CD4-positive, alpha-beta T cell (primary cell): Measurements from ENCODE around the gene USE1. TPM values are rescaled to one million over a fixed set of nuclear protein-coding genes. Genes with fewer than 3 reads are reported as not detected.

ENCODE experiments used
- ATAC-seq: fragments of 200-7000 bp; cut with Tn5 transposase; one replicate; pipeline ENCODE4 v1.10.0; 2022; ENCODE audit warnings: mild to moderate bottlenecking; ENCODE audit not compliant: poor library complexity
- CTCF ChIA-PET: fragments of 350-600 bp; sonication (Branson Sonifier 250); formaldehyde crosslinking; loops from one replicate; lab custom pipeline; 2021; ENCODE audit warnings: antibody characterized with exemption, inconsistent platforms; lab: Charles Lee
- POLR2A ChIA-PET: fragments of 350-600 bp; sonication (Branson Sonifier 250); formaldehyde crosslinking; loops from one replicate; lab custom pipeline; 2021; ENCODE audit warnings: antibody characterized with exemption, inconsistent platforms; lab: Charles Lee
- DNase-seq, 14 experiments: peaks; one replicate each; pipeline ENCODE4 v3.0.0-alpha.2; 2013 to 2020; ENCODE audit warnings: mixed read lengths in 2 of 14
- H3K27ac ChIP-seq, 2 donors: one replicate each; pipeline versions ENCODE4 v1.5.1 to v1.7.0; 2013; ENCODE audit warnings: low read length in 2 of 2, low read depth in 1 of 2, mild to moderate bottlenecking in 1 of 2
- H3K27me3 ChIP-seq, 2 experiments: 1 replicate in 1 of 2; 2 replicates in 1 of 2; pipeline versions ENCODE4 v1.6.1 to v1.7.0; 2013; ENCODE audit warnings: low read length in 2 of 2, control low read depth in 1 of 2, mild to moderate bottlenecking in 1 of 2, moderate library complexity in 1 of 2; ENCODE audit not compliant: insufficient read depth in 2 of 2, control insufficient read depth in 1 of 2
- H3K36me3 ChIP-seq: one replicate; pipeline ENCODE4 v1.6.1; 2013; ENCODE audit warnings: low read length, control low read depth; ENCODE audit not compliant: insufficient read depth
- H3K4me1 ChIP-seq: one replicate; pipeline ENCODE4 v1.6.1; 2013; ENCODE audit warnings: low read length, control low read depth; ENCODE audit not compliant: insufficient read depth
- H3K4me3 ChIP-seq: one replicate; pipeline ENCODE4 v1.5.1; 2013; ENCODE audit warnings: mild to moderate bottlenecking, low read length, moderate library complexity
- H3K9me3 ChIP-seq, 2 experiments: 1 replicate in 1 of 2; 2 replicates in 1 of 2; pipeline versions ENCODE4 v1.6.1 to v1.7.0; 2013; ENCODE audit warnings: low read length in 2 of 2, mild to moderate bottlenecking in 2 of 2, control low read depth in 1 of 2, moderate library complexity in 1 of 2; ENCODE audit not compliant: control insufficient read depth in 1 of 2, insufficient read depth in 1 of 2
- H3K27ac Mint-ChIP-seq: one replicate; pipeline ENCODE4 v1.8.0; 2020; ENCODE audit warnings: mixed read lengths
- H3K27me3 Mint-ChIP-seq: one replicate; pipeline ENCODE4 v1.8.0; 2021; ENCODE audit warnings: mixed read lengths
- H3K36me3 Mint-ChIP-seq: one replicate; pipeline ENCODE4 v1.8.0; 2021; ENCODE audit warnings: low read depth, mixed read lengths
- H3K4me1 Mint-ChIP-seq: one replicate; pipeline ENCODE4 v1.8.0; 2021; ENCODE audit warnings: low read depth, mixed read lengths
- H3K4me3 Mint-ChIP-seq: one replicate; pipeline ENCODE4 v1.8.0; 2020; ENCODE audit warnings: mild to moderate bottlenecking, mixed read lengths
- H3K9me3 Mint-ChIP-seq: one replicate; pipeline ENCODE4 v1.8.0; 2020; ENCODE audit warnings: mixed read lengths
- CTCF ChIP-seq: fragments of 200-600 bp; IDR thresholded peaks from one replicate; pipeline ENCODE4 v1.8.0; 2022; ENCODE audit warnings: antibody characterized with exemption, mild to moderate bottlenecking
- intact Hi-C, 2 experiments: fragments of 100-400 bp; cut with DNase I in 1 of 2; cut with micrococcal nuclease in 1 of 2; formaldehyde crosslinking; loops; one replicate each; pipeline versions ENCODE4 v1.15.1 to v1.9.0; 2023 to 2025; cut with DNase I, micrococcal nuclease
- total RNA-seq, 174 experiments: library from RNA in 2 of 174; stranded (reverse) in 2 of 174; gene quantifications; one replicate each; pipeline ENCODE4 v1.2.3 and lab custom pipeline; 2021 to 2026

USE1 gene
- total RNA-seq, 2 experiments from 2014 or later, result 23.1 to 24.3 TPM

- intact Hi-C loops, result no loop called here
- peaks cover 81% of the 10 kb centered on the region for H3K36me3 ChIP-seq
- Mint-ChIP-seq H3K4me1 (no peaks in the 10 kb centered on the region), H3K27me3 (no peaks in the 10 kb centered on the region), H3K9me3 (no peaks in the 10 kb centered on the region), H3K36me3 (peaks cover 79% of the 10 kb centered on the region), H3K27ac (no peak overlapping the region), H3K4me3 (no peak overlapping the region)
- no peaks in the 10 kb centered on the region for H3K4me1 ChIP-seq
- no peak overlapping the region for H3K27ac ChIP-seq
- ATAC-seq, result no peak
- ChIA-PET CTCF (no interaction called here), POLR2A (no interaction called here)
- no peak for DNase-seq
- H3K27me3 ChIP-seq, result no peaks in the 10 kb centered on the region
- no peak overlapping the region for H3K4me3 ChIP-seq
- no peaks in the 10 kb centered on the region for H3K9me3 ChIP-seq
- TF ChIP-seq CTCF, result no peak
Observed at GRCh38 chr19:17194608-17195007, 20.5 kb upstream of the USE1 start.

DNA sequence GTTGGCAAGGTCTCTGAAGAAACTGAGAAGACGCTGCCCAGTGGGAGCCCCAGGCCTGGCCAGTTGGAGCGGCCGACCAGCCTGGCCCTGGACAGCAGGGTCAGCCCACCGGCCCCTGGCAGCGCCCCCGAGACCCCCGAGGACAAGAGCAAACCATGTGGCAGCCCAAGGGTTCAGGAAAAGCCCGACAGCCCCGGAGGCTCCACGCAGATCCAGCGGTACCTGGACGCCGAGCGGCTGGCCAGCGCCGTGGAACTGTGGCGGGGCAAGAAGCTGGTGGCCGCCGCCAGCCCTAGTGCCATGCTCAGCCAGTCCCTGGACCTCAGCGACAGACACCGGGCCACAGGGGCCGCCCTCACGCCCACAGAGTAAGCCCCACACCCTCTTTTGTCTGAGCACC lies 20.1 kb upstream of the USE1 start:
- H3K27ac Mint-ChIP-seq, result no peak overlapping the region
- H3K9me3 Mint-ChIP-seq, result no peaks in the 10 kb centered on the region
- Histone ChIP-seq H3K27ac (no peak overlapping the region), H3K36me3 (peaks cover 80% of the 10 kb centered on the region), H3K4me1 (no peaks in the 10 kb centered on the region), H3K9me3 (no peaks in the 10 kb centered on the region), H3K27me3 (no peaks in the 10 kb centered on the region), H3K4me3 (no peak overlapping the region)
- no peak overlapping the region for H3K4me3 Mint-ChIP-seq
- DNase-seq (no peak), ATAC-seq (no peak)
- H3K27me3 Mint-ChIP-seq, result no peaks in the 10 kb centered on the region
- no peaks in the 10 kb centered on the region for H3K4me1 Mint-ChIP-seq
- H3K36me3 Mint-ChIP-seq, result peaks cover 80% of the 10 kb centered on the region
- intact Hi-C loops, result no loop called here
- ChIA-PET CTCF (no interaction called here), POLR2A (no interaction called here)
- no peak for TF ChIP-seq CTCF

DNA sequence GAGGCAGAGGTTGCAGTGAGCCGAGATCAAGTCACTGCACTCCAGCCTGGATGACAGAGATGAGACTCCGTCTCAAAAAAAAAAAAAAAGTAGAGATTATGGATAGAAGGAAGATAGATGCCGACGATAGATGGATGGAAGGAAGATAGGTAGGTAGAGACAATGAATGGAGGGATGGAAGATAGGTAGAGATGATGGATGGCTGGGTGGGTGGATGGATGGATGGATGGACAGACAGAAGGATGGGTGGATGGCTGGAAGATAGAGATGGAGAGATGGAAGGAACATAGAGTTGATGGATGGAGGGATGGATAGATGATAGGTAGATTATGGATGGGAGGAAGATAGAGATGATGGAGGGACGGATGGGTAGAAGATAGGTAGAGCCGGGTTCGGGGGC lies 18.5 kb upstream of the USE1 start:
- no peak overlapping the region for H3K27ac Mint-ChIP-seq
- Histone ChIP-seq H3K27me3 (no peaks in the 10 kb centered on the region), H3K4me3 (no peak overlapping the region), H3K27ac (no peak overlapping the region), H3K4me1 (no peaks in the 10 kb centered on the region), H3K9me3 (no peaks in the 10 kb centered on the region), H3K36me3 (peaks cover 81% of the 10 kb centered on the region)
- H3K4me1 Mint-ChIP-seq, result no peaks in the 10 kb centered on the region
- CTCF ChIA-PET, result no interaction called here
- intact Hi-C loops, result no loop called here
- ATAC-seq (no peak), DNase-seq (no peak)
- TF ChIP-seq CTCF, result no peak
- H3K27me3 Mint-ChIP-seq, result no peaks in the 10 kb centered on the region
- peaks cover 85% of the 10 kb centered on the region for H3K36me3 Mint-ChIP-seq
- no peak overlapping the region for H3K4me3 Mint-ChIP-seq
- H3K9me3 Mint-ChIP-seq, result no peaks in the 10 kb centered on the region
- POLR2A ChIA-PET, result no interaction called here
